Measurements from ENCODE around the gene MAGI2.

Gene MAGI2

GRCh38 chr7:78395298-78396036 is 1058.0 kb downstream of the MAGI2 start:
- no peak for DNase-seq

GRCh38 chr7:78389022-78389421 is 1064.4 kb downstream of the MAGI2 start:
- no peak for DNase-seq

DNA sequence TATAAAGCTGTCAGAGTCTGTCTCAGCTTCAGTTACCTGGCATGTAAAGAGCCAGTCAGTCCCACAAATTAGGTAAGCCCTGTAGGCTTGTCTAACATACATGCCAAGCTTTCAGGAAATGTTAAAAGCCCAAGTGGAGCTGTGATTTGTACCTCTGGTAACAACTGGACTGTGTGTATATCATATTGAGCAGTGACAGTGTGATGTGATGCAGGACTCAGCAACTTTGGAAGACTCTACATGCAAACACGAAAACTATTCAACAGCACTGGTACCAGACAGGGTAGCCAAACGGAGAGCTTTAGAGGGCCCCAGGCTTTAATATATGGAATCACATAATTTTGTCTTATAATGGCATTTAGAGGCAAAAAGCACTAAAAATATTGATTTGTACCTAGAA is 1066.9 kb downstream of the MAGI2 start:
- DNase-seq = no peak

DNA sequence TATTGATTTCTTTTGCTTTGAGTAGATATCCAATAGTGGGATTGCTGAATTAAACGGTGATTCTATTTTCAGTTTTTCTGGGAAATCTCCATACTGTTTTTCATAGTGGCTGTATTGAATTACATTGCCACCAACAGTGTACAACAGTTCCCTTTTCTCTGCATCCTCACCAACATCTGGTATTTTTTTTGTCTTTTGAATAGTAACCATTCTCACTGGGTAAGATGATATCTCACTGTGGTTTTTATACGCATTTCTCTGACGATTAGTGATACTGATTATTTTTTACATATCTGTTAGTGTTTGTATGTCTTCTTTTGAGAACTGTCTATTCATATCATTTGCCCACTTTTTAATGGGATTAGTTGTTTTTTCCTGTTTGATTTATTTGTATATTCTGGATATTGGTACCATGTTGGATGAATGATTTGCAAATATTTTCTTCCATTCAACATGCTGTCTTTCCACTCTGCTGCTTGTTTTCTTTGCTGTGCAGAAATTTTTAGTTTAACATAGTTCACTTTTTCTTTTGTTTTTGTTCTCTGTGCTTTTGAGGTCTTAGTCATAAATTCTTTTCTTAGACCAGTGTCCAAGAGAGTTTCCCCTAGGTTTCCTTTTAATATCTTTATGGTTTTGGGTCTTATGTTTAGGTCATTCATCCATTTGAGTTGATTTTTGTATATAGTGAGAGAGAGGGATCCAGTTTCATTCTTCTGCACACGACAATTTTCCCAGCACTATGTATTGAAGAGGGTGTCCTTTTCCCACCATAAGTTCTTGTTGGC is 1070.2 kb downstream of the MAGI2 start:
- DNase-seq = no peak

DNA sequence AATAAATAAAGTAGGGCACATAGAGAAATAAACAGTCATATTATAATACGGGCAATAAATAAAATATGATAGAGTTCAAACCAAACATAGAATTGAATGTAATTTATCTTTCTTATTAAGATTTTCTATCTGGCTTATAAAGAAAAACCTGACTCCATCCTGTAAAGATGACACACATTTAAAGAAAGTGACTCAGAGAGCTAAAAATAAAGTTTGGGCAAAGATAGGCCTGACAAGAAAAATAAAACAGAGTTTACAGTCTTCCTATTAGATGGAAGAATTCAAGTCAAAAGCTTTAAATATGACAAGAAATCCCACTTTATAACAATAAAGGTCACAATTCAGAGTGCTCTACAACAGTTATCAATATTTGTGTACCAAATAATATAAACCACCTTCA is 1074.3 kb downstream of the MAGI2 start:
- no peak for DNase-seq

DNA sequence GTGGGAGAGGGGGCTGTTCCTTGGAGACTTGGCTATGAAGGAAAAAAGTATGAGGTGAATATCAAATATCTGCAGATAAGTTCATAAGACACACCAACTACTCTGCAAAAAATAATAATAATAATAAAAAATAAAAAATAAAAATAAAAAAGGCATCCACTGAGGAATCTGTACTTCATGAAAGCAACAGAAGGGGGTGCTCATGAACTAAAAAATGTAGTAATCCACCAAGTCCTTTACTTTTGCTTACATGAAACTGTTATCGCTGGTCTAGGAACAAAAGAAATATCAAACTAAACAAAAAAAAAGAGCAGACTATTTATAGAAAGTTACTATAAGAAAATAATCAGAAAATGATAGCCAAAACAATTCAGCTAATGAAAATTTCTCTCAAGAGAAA is 1075.9 kb downstream of the MAGI2 start:
- no peak for DNase-seq

GRCh38 chr7:78370936-78371335 is 1082.5 kb downstream of the MAGI2 start:
- DNase-seq = no peak

- no peak for DNase-seq
Measured at GRCh38 chr7:78368771-78369170, 1084.7 kb downstream of the MAGI2 start.

- no peak for DNase-seq
Measured at GRCh38 chr7:78367280-78367773, 1086.1 kb downstream of the MAGI2 start.

GRCh38 chr7:78363866-78364265 is 1089.6 kb downstream of the MAGI2 start:
- DNase-seq = no peak

DNA sequence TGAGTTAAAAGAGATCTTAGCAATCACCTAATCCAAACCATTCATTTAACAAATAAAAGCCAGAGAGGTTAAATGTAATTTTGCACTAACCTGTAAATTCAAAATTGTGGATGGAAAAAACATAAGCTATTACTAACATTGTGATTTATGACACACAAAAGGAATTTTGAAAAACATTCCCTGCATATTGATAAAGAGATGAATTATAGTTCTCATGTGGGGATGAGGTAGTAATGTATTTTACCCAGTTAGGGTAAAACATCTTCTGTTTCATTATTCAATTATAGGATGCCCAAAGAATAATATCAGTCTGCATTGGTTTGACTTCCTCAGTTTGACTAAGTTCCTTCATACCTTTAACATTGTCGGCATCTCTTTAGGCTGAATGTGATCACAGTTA is 1093.6 kb downstream of the MAGI2 start:
- no peak for DNase-seq

GRCh38 chr7:78357709-78358108 is 1095.8 kb downstream of the MAGI2 start:
- DNase-seq = no peak

- no peak for DNase-seq
Measured at GRCh38 chr7:78355834-78356233, 1097.6 kb downstream of the MAGI2 start.

DNA sequence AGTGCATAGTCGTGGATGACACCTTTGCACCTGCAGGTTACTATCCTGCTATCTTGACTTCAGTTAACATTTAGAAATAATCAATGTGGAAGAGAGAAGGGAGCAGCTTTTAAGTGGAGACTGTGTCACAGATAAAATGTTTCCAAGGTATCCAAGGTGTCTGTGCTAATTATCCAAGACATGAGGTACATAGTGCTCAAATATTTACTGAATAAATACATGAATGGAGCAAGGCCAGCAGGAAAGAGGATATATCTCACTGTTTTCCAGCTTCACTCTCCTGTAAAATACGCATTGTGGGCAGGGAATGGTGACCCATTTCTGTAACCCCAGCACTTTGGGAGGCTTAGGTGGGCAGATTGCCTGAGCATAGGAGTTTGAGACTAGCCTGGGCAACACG is 1102.5 kb downstream of the MAGI2 start:
- DNase-seq = no peak

DNA sequence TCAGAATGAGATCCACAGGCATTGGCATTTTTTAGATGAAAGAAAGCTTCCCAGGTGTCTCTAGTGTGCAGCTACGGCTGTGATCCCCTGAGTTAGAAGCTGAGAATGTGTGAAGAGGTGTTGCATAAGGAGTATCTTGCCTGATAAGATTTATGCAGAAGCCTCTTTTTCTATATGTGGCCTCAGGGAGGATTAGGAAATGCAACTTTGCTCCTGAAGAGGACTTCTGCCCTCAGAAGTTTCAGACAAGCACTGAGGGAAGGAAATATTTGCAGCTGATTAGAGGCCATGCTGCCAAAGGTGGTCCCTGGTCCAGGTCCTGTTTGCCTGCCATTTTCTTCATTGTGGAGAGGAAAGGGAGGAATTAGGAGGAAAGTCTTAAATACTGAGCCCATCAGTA is 1103.1 kb downstream of the MAGI2 start:
- DNase-seq = no peak

DNA sequence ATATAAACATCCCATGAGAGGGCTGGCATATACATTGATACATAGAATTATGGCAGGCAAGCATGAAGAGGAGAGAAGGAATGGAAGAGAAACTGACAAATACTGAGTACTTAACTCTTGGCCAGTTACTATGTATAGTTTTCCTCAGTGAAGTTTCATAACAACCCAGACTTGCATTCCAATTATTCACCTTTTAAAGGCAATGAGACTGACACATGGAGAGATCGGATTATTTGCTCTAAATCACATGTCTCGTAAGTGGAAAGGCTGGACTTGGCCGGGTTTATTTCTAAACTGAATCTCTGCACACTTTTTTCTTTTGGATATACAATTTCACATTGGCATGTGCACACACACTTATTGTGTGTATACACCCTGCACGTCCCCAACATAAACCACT is 1106.6 kb downstream of the MAGI2 start:
- DNase-seq = no peak

DNA sequence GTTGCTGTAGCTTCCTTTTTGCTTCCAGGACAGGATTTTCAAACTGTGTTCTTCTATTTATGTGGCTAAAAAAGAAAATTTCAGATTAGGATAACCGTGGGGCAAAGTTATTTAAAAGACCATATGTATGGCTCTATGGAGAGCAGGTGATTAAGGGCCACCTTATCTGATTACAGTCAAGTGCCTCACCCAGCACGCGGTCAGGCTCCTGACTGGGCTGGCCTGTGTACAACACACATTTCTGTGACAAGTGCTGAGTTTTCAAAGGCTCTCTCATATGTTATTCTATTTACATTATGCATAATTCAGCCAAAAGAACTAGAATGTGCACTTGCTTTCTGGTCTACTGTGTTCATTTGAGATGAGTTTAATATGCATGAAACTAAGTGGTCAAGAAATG is 1107.5 kb downstream of the MAGI2 start:
- DNase-seq = no peak

DNA sequence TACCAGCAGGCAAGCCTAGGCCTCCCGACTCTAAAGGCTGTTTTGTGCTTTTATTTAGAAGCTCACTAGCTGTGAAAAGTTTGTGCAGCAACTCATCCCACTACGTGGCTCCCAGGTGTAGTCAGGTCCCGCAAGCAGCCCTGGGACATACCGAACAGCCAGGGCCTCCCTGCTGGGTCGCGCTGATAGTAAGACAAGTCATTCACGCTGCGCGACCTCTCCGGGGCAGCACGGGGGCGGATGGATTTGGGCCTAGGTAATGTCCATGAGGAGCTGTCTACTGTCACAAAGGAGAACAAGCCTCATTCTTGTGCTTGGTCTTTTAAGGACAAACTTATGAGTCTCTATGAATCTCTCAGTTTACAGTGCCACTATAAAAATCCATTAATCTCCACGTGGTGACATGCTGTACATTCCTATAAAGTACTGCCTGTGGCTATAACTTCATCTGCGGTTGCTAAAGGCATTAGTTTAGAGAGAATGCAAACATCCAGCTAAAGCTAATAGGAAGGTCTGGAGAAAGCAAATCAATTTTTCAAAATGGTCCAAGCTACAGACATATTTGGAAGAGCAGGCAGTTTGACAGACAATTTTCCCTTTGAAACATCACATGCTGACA is 1108.1 kb downstream of the MAGI2 start:
- no peak for DNase-seq

DNA sequence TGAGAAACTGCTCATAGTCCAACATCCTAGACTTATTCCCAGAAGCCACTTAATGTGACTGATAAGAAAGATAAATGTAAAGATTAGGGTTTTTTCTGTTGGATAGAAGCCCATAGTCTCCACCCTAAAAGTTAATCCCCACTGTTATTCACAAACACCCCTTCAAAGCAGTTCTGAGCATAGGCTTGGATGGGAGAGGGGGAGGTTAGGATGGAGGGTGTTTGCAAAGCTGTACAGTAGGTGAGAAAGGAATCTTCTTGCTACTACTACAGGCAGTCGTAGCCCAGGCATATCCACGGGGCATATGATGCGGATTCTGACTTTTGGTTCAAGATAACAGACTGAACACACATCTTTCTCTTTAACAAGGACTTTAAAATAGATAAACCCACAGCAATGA is 1119.0 kb downstream of the MAGI2 start:
- no peak for DNase-seq

DNA sequence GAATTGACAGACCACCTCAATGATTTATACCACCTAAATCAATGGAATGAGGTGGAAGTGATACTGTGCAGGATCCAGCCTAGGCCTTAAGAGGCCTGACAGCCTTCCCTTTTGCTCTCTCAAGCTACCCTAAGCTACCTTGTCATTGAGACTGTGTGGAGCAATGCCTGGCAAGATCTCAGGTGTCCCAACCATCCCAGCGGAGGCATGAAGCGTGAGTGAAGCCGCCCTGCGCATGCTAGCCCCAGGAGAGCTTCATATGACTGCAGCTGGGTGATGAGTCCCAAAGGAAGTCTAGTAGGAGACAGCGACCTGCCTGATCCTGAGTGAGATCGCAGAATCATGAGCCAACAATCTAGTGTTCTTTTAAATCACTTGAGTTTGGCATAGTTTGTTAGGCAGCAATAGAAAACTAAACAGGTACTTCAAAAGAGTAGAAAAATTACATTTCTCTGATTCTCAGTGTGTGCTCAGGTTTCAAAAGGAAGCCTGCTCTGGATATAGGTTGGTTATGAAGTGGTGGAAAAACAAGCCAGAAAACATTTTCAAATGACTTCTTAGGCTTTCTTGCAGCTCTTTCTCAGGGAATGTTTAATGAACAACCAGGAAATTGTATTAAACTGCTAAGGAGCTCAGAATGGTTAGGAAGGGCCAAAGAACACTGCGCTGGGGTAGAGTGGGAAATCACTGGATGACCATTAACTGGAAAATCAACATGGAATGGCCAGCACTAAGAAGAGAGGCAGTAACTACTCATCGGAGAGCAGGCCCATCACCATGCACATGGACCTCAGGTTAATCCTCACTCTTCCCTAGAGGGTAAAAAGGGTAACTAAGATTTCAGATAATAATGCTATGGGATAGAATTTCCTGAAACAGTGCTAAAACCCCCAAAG is 1119.7 kb downstream of the MAGI2 start:
- no peak for DNase-seq

DNA sequence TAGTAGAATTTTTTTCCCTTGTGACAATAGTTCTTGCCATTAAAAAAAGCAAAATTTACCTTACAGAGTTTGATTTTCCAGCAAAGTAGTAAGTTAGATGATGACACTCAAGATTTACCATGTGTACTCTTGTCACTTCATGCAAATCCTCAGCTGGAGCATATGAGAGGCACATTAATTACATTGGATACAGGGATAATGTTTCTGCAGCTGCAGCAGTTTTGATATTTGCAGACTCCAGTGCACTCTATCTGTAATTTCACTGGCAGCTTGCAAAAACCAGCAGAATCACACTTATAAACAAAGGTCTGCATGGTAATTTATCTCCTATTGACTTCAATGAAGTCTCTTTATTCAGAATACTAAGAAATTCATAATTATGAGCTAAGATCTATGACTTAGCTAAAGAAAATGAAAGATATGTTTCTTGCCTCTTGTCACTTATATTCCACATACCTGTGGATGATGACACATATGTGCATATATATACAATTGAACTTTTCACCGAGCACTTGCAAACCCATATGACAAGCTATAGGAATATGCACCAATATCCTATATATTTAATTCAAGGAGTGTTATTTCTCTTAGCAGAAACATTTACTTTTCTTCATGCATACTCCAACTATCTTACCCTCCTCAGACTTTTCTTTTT is 1124.3 kb downstream of the MAGI2 start:
- no peak for DNase-seq

DNA sequence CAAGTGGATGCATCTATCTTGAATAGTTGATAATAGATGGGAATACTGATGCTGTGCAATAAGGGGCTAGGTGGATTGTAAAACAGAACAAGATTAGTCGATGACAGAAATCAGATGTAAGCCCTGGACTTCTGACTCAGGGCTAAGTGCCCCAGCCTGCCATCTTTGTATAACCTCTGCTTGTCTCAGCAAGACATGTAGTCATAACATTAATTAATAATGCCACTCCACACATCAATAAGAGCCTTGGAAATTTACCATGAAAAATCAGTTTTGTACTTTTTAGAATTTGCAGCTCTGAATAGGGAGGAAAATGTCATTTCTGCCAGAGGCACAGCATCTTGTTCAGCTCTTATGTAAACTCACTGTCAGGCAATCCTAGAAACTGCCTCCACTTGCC is 1125.7 kb downstream of the MAGI2 start:
- no peak for DNase-seq

Measured in 8988T (cell line).